Prostate gland (tissue), 2 donors: ENCODE results near the gene HMGCL. TPM values are rescaled to one million over a fixed set of nuclear protein-coding genes. Genes with fewer than 3 reads are reported as not detected.
"Not testable (repeated sequence)": the region's sequence is repeated elsewhere in the genome, so short reads cannot be mapped to it uniquely, and the experiment has no call there.

Experiments used
- DNase-seq: peaks from one replicate; pipeline ENCODE4 v3.0.0-alpha.2; 2019; ENCODE audit warnings: low spot score
- H3K27ac ChIP-seq, 2 donors: fragments of 200-600 bp; sonication (generic); 2 replicates each; pipeline ENCODE4 v1.5.1; 2017 to 2019
- H3K27me3 ChIP-seq: fragments of 200-600 bp; sonication (generic); replicated peaks from 2 replicates; pipeline ENCODE4 v1.5.1; 2019; ENCODE audit not compliant: insufficient read depth
- H3K36me3 ChIP-seq, 2 donors: fragments of 200-600 bp; sonication (generic); 1 replicate in 1 of 2; 2 replicates in 1 of 2; pipeline versions ENCODE4 v1.5.1 to v1.8.1; 2017 to 2019
- H3K4me1 ChIP-seq: fragments of 200-600 bp; sonication (generic); replicated peaks from 2 replicates; pipeline ENCODE4 v1.5.1; 2019
- H3K4me3 ChIP-seq, 2 donors: fragments of 200-600 bp; sonication (generic); 2 replicates each; pipeline ENCODE4 v1.5.1; 2017 to 2019
- H3K9me3 ChIP-seq: fragments of 200-600 bp; sonication (generic); 2 replicates; pipeline ENCODE4 v1.5.1; 2017
- POLR2A ChIP-seq: fragments of 450-650 bp; IDR thresholded peaks from one replicate; pipeline ENCODE4 v1.6.1; 2016; ENCODE audit warnings: antibody characterized with exemption, mild to moderate bottlenecking
- POLR2AphosphoS5 ChIP-seq: sonication (generic); formaldehyde crosslinking; IDR thresholded peaks from one replicate; pipeline ENCODE4 v1.6.1; 2017; ENCODE audit warnings: antibody characterized with exemption
- WGBS: methylation state at CpG from one replicate; pipeline ENCODE4 v1.1.5; 2018; 5-methylcytosine and 5-hydroxymethylcytosine counted together
- intact Hi-C: fragments of 100-400 bp; cut with DNase I; formaldehyde crosslinking; loops from one replicate; pipeline ENCODE4 v1.14.2; 2022
- total RNA-seq, 2 donors: library from RNA; depleted of rRNA; stranded (reverse); fragments of >200 nt; gene quantifications; one replicate each; pipeline ENCODE4 v1.1.0, GENCODE V29; 2016
- TF ChIP-seq, protein P1 (sequence below), 4 experiments: fragments of 200-600 bp in 2 of 4; fragments of 450-650 bp in 2 of 4; sonication (generic) in 2 of 4; IDR thresholded peaks; 1 replicate in 3 of 4; 2 replicates in 1 of 4; pipeline ENCODE4 v1.5.1; 2016 to 2019; ENCODE audit warnings: antibody characterized with exemption in 4 of 4, mild to moderate bottlenecking in 2 of 4, moderate library complexity in 2 of 4

HMGCL gene
- total RNA-seq, 2 donors from 2014 or later = 51.1 to 58.7 TPM

DNA sequence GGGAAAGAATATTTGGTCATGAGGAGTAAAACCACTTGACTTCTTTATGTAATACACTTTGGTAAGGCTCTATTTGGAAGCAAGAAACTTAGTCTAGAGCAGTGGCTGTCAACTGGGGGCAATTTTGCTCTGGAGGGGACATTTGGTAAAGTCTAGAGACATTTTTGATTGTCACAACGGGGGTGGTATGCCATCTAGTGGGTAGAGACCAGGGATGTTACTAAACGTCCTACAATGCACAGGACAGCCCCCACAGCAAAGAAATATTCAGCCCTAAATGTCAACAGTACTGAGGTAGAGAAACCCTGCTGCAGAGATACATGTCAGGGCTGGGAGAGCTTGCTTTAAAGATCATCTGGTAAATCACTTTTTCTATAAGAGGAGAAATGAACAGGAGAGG lies 29.3 kb upstream of the HMGCL start:
- Histone ChIP-seq H3K27me3 (no peaks in the 10 kb centered on the region), H3K4me1 (no peaks in the 10 kb centered on the region), H3K36me3 (peaks cover 0 to 1% of the 10 kb centered on the region in 2 donors), H3K9me3 (no peaks in the 10 kb centered on the region), H3K4me3 (no peak overlapping the region), H3K27ac (no peak overlapping the region)
- DNase-seq = no peak
- intact Hi-C loops = no loop called here
- WGBS = 34% methylated on average over 2 of the region's 2 CpGs
- no peak for TF ChIP-seq POLR2AphosphoS5
- TF ChIP-seq, protein P1, sequence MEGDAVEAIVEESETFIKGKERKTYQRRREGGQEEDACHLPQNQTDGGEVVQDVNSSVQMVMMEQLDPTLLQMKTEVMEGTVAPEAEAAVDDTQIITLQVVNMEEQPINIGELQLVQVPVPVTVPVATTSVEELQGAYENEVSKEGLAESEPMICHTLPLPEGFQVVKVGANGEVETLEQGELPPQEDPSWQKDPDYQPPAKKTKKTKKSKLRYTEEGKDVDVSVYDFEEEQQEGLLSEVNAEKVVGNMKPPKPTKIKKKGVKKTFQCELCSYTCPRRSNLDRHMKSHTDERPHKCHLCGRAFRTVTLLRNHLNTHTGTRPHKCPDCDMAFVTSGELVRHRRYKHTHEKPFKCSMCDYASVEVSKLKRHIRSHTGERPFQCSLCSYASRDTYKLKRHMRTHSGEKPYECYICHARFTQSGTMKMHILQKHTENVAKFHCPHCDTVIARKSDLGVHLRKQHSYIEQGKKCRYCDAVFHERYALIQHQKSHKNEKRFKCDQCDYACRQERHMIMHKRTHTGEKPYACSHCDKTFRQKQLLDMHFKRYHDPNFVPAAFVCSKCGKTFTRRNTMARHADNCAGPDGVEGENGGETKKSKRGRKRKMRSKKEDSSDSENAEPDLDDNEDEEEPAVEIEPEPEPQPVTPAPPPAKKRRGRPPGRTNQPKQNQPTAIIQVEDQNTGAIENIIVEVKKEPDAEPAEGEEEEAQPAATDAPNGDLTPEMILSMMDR (IDR thresholded peaks at IDR 0.05) = no peak
- TF ChIP-seq POLR2A = no peak

DNA sequence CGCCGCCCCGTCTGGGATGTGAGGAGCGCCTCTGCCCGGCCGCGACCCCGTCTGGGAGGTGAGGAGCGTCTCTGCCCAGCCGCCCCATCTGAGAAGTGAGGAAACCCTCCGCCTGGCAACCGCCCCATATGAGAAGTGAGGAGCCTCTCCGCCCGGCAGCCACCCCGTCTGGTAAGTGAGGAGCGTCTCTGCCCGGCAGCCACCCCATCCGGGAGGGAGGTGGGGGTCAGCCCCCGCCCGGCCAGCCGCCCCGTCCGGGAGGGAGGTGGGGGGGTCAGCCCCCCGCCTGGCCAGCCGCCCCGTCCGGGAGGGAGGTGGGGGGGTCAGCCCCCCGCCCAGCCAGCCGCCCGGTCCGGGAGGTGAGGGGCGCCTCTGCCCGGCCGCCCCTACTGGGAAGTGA lies 27.9 kb upstream of the HMGCL start:
- H3K27ac ChIP-seq, H3K4me3 ChIP-seq, H3K9me3 ChIP-seq, H3K27me3 ChIP-seq, H3K36me3 ChIP-seq, DNase-seq, intact Hi-C loops, H3K4me1 ChIP-seq: not testable (repeated sequence)
- WGBS = 89% methylated on average over 11 of the region's 34 CpGs

DNA sequence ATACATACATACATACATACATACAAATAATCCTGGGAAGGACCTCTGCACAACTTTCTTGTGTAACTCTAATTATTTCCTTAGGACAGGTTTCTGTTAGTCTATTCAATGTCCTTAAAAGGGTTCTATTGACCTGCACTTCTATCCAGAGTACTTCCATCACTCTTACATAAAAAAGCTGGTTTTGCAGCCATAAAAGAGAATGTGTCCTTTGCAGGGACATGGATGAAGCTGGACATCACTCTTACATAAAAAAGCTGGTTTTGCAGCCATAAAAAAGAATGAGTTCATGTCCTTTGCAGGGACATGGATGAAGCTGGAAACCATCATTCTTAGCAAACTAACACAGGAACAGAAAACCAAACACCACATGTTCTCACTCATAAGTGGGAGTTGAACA lies 26.2 kb upstream of the HMGCL start:
- DNase-seq, intact Hi-C loops: not testable (repeated sequence)

DNA sequence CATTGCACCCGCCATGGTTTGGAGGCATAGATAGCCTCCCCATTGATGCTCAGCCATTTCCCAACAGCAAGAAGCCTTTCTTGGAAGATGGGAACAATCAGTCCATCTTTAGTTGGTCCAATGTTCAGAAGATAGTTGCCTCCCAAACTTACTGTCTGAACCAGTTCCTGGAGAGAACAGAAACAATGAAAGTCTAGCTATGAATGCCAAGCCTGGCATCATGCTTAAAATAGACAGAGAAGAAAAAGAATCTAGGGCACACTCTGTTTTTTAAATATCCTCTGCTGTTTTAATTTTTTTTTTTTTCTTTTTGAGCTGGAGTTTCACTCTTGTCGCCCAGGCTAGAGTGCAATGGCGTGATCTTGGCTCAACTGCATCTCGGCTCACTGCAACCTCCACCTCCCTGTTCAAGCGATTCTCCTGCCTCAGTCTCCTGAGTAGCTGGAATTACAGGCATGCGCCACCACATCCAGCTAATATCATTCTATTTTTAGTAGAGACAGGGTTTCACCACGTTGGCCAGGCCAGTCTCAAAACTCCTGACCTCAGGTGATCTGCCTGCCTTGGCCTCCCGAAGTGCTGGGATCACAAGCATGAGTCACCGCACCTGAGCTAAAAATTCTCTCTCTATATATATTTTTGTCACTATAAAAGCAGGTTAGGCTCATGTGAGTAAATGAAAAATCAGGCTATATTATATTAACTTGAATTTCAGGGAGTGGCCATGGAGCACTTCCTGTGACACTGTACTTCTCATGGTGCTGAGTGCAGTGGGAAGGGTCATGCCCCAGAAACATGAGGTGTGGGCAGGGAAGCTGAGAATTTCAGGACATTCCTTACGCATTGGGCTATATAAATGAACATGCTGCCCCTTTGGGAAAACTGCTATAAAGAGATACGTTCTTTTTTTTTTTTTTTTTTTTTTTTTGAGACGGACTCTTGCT lies 23.7 kb upstream of the HMGCL start:
- TF ChIP-seq POLR2A (no peak), POLR2AphosphoS5 (no peak)
- TF ChIP-seq, protein P1 (IDR thresholded peaks at IDR 0.05) = no peak
- H3K4me1 ChIP-seq = no peaks in the 10 kb centered on the region
- WGBS = 93% methylated on average over 12 of the region's 12 CpGs
- no peak overlapping the region for H3K27ac ChIP-seq
- no peak overlapping the region for H3K4me3 ChIP-seq
- H3K27me3 ChIP-seq = no peaks in the 10 kb centered on the region
- intact Hi-C loops = no loop called here
- H3K9me3 ChIP-seq = no peaks in the 10 kb centered on the region
- H3K36me3 ChIP-seq = no peaks in the 10 kb centered on the region
- no peak for DNase-seq

More for the DNA sequence above, 26.2 kb upstream of the HMGCL start:
- not testable (repeated sequence) for H3K4me1 ChIP-seq, H3K27ac ChIP-seq, H3K36me3 ChIP-seq, H3K27me3 ChIP-seq, H3K9me3 ChIP-seq, H3K4me3 ChIP-seq

DNA sequence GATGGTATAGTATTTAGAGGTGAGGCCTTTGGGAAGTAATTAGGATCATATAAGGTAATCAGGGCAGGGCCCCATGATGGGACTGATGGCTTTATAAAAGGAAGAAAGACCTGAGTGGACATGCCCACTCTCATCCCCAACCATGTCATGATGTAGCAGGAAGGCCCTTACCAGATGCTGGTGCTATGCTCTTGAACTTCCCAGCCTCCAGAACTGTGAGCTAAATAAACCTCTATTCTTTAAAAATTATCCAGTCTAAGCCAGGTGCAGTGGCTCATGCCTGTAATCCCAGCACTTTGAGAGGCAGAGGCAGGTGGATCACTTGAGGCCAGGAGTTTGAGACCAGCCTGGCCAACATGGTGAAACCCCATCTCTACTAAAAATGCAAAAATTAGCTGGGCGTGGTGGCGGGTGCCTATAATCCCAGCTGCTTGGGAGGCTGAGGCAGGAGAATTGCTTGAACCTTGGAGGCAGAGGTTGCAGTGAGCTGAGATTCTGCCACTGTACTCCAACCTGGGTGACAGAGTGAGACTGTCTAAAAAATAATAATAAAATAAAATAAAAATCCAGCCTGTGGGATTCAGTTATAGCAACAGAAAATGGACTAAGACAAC lies 22.4 kb upstream of the HMGCL start:
- H3K4me3 ChIP-seq, H3K4me1 ChIP-seq, H3K9me3 ChIP-seq, H3K27me3 ChIP-seq, H3K36me3 ChIP-seq, intact Hi-C loops, DNase-seq, H3K27ac ChIP-seq: not testable (repeated sequence)
- WGBS = 100% methylated on average over 2 of the region's 2 CpGs

DNA sequence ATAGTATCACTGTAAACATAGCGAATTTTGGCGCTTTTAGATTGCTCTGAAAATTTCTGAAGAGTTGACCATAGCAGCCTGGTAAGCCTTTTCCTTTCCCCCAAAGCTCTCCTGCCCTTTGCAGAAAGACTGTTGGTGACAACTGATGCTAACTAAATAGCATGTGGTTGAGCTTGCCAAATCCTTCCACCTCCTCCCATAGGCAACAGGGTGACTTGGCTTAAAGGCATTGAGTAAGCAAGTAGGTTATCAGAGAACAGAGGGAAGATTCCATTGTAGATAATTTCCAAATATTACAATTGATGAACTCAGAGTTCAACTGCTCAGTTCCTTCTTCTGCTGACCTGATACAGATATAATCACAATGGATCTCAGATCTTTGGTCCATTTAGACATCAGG lies 19.9 kb upstream of the HMGCL start:
- Histone ChIP-seq H3K4me1 (no peaks in the 10 kb centered on the region), H3K9me3 (no peaks in the 10 kb centered on the region), H3K36me3 (no peaks in the 10 kb centered on the region), H3K27ac (no peak overlapping the region), H3K4me3 (no peak overlapping the region), H3K27me3 (no peaks in the 10 kb centered on the region)
- TF ChIP-seq, protein P1 (IDR thresholded peaks at IDR 0.05) = no peak
- TF ChIP-seq POLR2AphosphoS5 = no peak
- no peak for TF ChIP-seq POLR2A
- WGBS = 96% methylated on average over 2 of the region's 2 CpGs
- no peak for DNase-seq
- intact Hi-C loops = no loop called here
